GM18505 (cell line): ENCODE results near the gene CSAD.
"Not testable (repeated sequence)": the region's sequence is repeated elsewhere in the genome, so short reads cannot be mapped to it uniquely, and the experiment has no call there.

Source experiments
- ATAC-seq: cut with Tn5 transposase; IDR thresholded peaks from one replicate; pipeline ENCODE4 v1.9.1; 2021; ENCODE audit not compliant: unreplicated experiment
- POLR2A ChIP-seq: IDR thresholded peaks from 4 replicates; pipeline ENCODE4 v1.6.1; 2011; ENCODE audit warnings: borderline replicate concordance; ENCODE audit not compliant: insufficient read depth, insufficient read length; ENCODE audit errors: extremely low read depth

CSAD gene

GRCh38 chr12:53171725-53172329 lies 8.9 kb downstream of the CSAD start:
- ATAC-seq, result no peak
- no peak for TF ChIP-seq POLR2A

GRCh38 chr12:53170876-53171724 lies 9.6 kb downstream of the CSAD start:
- ATAC-seq, result no peak
- no peak for TF ChIP-seq POLR2A

- no peak for TF ChIP-seq POLR2A
- ATAC-seq, result no peak
These were observed 10.5 kb downstream of the CSAD start for GRCh38 chr12:53170215-53170614.

- no peak for TF ChIP-seq POLR2A
- no peak for ATAC-seq
These were observed 11.1 kb downstream of the CSAD start for GRCh38 chr12:53169644-53170043.

- TF ChIP-seq POLR2A, result no peak
- no peak for ATAC-seq
These were observed 13.9 kb downstream of the CSAD start for GRCh38 chr12:53166837-53167236.

- ATAC-seq, result not testable (repeated sequence)
These were observed 17.7 kb downstream of the CSAD start for GRCh38 chr12:53163008-53163407.

GRCh38 chr12:53161119-53161911 lies 19.4 kb downstream of the CSAD start:
- TF ChIP-seq POLR2A, result no peak
- no peak for ATAC-seq

- no peak for TF ChIP-seq POLR2A
- ATAC-seq, result no peak
These were observed 20.1 kb downstream of the CSAD start for GRCh38 chr12:53160673-53161072.

GRCh38 chr12:53160000-53160399 lies 20.7 kb downstream of the CSAD start:
- TF ChIP-seq POLR2A, result no peak

GRCh38 chr12:53159195-53159839 lies 21.4 kb downstream of the CSAD start:
- no peak for TF ChIP-seq POLR2A
- ATAC-seq, result no peak

More at GRCh38 chr12:53160000-53160399, 20.7 kb downstream of the CSAD start:
- ATAC-seq, result no peak

- TF ChIP-seq POLR2A, result no peak
- no peak for ATAC-seq
These were observed 28.3 kb downstream of the CSAD start for GRCh38 chr12:53152390-53152789.

GRCh38 chr12:53151039-53151438 lies 29.7 kb downstream of the CSAD start:
- no peak for ATAC-seq
- TF ChIP-seq POLR2A, result no peak

- ATAC-seq, result no peak
- no peak for TF ChIP-seq POLR2A
These were observed 33.1 kb downstream of the CSAD start for GRCh38 chr12:53147653-53148052.
